Measurements from ENCODE around the gene PCDHGC5. TPM values are rescaled to one million over a fixed set of nuclear protein-coding genes. Genes with fewer than 3 reads are reported as not detected.

The PCDHGC5 gene
- total RNA-seq, 5 donors from 2014 or later (not counting 1 experiment from before 2014, with no cell fraction given), result not detected

DNA sequence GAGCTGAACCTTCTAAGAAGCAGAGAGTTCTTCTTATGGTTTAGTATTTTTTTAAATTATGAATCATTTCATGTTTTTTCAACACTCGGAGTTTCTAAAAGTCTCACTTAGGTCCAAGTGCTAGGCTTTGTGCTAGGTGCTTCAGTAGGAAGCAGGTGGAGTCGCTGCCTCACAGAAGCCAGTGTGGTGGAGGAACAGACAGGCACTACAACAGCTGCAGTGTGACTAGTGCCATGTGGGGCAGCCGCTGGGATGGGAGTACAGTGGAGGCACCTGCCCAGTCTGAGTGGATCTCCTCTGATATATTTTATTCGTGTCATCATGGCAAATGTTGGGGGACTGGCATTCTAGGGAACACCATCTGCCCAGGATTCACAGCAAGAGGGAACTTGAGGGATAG lies 15.3 kb downstream of the PCDHGC5 start:
- Histone ChIP-seq H3K27me3 (replicated peaks in 1 of 2; ENCODE audit: control insufficient read depth in 2 of 2, extremely low read depth in 1 of 2, insufficient read depth in 2 of 2, low read length in 1 of 2) (peaks cover 0 to 6% of the 10 kb centered on the region in 2 experiments), H3K9me3 (no peaks in the 10 kb centered on the region), H3K4me1 (ENCODE audit: control insufficient read depth in 1 of 2, extremely low read depth in 1 of 2, insufficient read depth in 2 of 2, low read length in 2 of 2) (peaks cover 0 to 3% of the 10 kb centered on the region in 2 experiments), H3K27ac (ENCODE audit: low read length) (no peak overlapping the region), H3K36me3 (ENCODE audit: control insufficient read depth in 2 of 2, extremely low read depth in 1 of 2, insufficient read depth in 1 of 2, low read length in 1 of 2) (no peaks in the 10 kb centered on the region), H3K4me3 (ENCODE audit: control insufficient read depth in 1 of 2, extremely low read depth in 1 of 2, low read length in 1 of 2) (no peak overlapping the region)
- 74% methylated on average over 3 of the region's 4 CpGs for WGBS (ENCODE audit: insufficient coverage)
- ATAC-seq (replicated peaks in 1 of 4), result no peak
- CTCF ChIA-PET, result interaction anchor here in 1 of 2 donors (1.0 kb wide), 1 partner anchor 9 kb away, joined by 3 read pairs; no protein-coding TSS in a partner anchor
- no peaks in the 10 kb centered on the region for H3K9me3 Mint-ChIP-seq
- DNase-seq, result no peak
- H3K4me1 Mint-ChIP-seq, result peaks cover 2 to 4% (median 2%) of the 10 kb centered on the region in 3 donors
- H3K27ac Mint-ChIP-seq, result no peak overlapping the region
- POLR2A ChIA-PET, result no interaction called here
- H3K36me3 Mint-ChIP-seq, result no peaks in the 10 kb centered on the region
- no peak overlapping the region for H3K4me3 Mint-ChIP-seq
- peaks cover 4 to 7% of the 10 kb centered on the region in 2 donors for H3K27me3 Mint-ChIP-seq

DNA sequence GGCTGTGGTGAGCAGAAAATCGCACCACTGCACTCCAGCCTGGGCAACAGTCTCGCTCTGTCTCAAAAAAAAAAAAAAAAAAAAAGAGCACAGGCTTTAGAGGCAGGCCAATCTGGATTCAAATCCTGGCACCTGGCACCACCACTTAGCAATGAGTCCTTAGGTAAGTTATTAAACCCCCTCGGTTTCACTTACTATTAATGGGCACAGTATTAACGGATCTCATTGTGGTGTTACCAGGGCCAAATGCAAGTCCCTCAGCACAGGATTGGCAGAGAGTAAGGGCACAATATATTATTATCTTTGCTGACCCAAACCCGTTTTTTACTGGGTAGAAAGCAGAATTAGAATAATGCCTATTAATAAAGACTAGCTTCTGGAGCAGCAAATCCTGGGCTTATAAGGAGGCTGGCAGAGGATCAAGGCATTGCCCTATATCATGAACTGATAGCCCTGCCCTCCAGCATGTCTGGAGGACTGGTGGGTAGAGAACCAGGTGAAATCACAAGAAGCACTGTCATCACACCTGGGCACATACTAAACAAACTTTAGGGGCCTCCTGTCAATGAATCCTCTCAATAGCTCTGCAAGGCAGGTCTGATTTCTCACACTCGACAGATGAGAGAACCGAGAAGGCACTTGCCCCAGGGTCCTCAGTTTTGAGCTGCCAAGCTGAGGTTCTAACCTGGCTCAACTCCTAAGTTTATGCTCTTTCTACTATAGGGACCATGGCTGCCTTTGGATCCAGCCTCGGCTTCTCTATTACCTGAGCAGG lies 17.7 kb downstream of the PCDHGC5 start:
- Mint-ChIP-seq H3K36me3 (no peaks in the 10 kb centered on the region), H3K9me3 (no peaks in the 10 kb centered on the region), H3K27me3 (peaks cover 4 to 6% of the 10 kb centered on the region in 2 donors), H3K27ac (no peak overlapping the region), H3K4me1 (peaks cover 3 to 7% (median 5%) of the 10 kb centered on the region in 3 donors), H3K4me3 (no peak overlapping the region)
- no peak for ATAC-seq (replicated peaks in 1 of 4)
- Histone ChIP-seq H3K27ac (ENCODE audit: low read length) (no peak overlapping the region), H3K9me3 (no peaks in the 10 kb centered on the region), H3K4me3 (ENCODE audit: control insufficient read depth in 1 of 2, extremely low read depth in 1 of 2, low read length in 1 of 2) (no peak overlapping the region), H3K4me1 (ENCODE audit: control insufficient read depth in 1 of 2, extremely low read depth in 1 of 2, insufficient read depth in 2 of 2, low read length in 2 of 2) (peaks cover 0 to 3% of the 10 kb centered on the region in 2 experiments), H3K36me3 (ENCODE audit: control insufficient read depth in 2 of 2, extremely low read depth in 1 of 2, insufficient read depth in 1 of 2, low read length in 1 of 2) (no peaks in the 10 kb centered on the region), H3K27me3 (replicated peaks in 1 of 2; ENCODE audit: control insufficient read depth in 2 of 2, extremely low read depth in 1 of 2, insufficient read depth in 2 of 2, low read length in 1 of 2) (peaks cover 0 to 7% of the 10 kb centered on the region in 2 experiments)
- no peak for DNase-seq
- ChIA-PET POLR2A (no interaction called here), CTCF (interaction anchor here in 1 of 2 donors (0.7 kb wide), 1 partner anchor 186 kb away, joined by 5 read pairs; no protein-coding TSS in a partner anchor)
- WGBS (ENCODE audit: insufficient coverage), result 91% methylated on average over 5 of the region's 8 CpGs

GRCh38 chr5:141507387-141508091 lies 18.7 kb downstream of the PCDHGC5 start:
- Mint-ChIP-seq H3K27ac (no peak overlapping the region), H3K4me1 (peaks cover 4 to 8% (median 8%) of the 10 kb centered on the region in 3 donors), H3K4me3 (no peak overlapping the region), H3K9me3 (no peaks in the 10 kb centered on the region), H3K27me3 (peaks cover 0 to 6% of the 10 kb centered on the region in 2 donors), H3K36me3 (no peaks in the 10 kb centered on the region)
- H3K4me1 ChIP-seq (ENCODE audit: control insufficient read depth in 1 of 2, extremely low read depth in 1 of 2, insufficient read depth in 2 of 2, low read length in 2 of 2), result peaks cover 0 to 10% of the 10 kb centered on the region in 2 experiments
- H3K36me3 ChIP-seq (ENCODE audit: control insufficient read depth in 2 of 2, extremely low read depth in 1 of 2, insufficient read depth in 1 of 2, low read length in 1 of 2), result no peaks in the 10 kb centered on the region
- DNase-seq (no peak), ATAC-seq (replicated peaks in 1 of 4) (no peak)
- no peak overlapping the region for H3K27ac ChIP-seq (ENCODE audit: low read length)
- ChIA-PET POLR2A (no interaction called here), CTCF (interaction anchor here (0.7 kb wide), 3 partner anchors 77 to 187 kb away, joined by 3 to 5 read pairs (median 3); partner anchors contain the start of gene PCDHGA12 (in 1 of the 2))
- WGBS (ENCODE audit: insufficient coverage), result 98% methylated on average over 4 of the region's 11 CpGs
- no peaks in the 10 kb centered on the region for H3K9me3 ChIP-seq
- peaks cover 0 to 7% of the 10 kb centered on the region in 2 experiments for H3K27me3 ChIP-seq (replicated peaks in 1 of 2; ENCODE audit: control insufficient read depth in 2 of 2, extremely low read depth in 1 of 2, insufficient read depth in 2 of 2, low read length in 1 of 2)
- H3K4me3 ChIP-seq (ENCODE audit: control insufficient read depth in 1 of 2, extremely low read depth in 1 of 2, low read length in 1 of 2), result no peak overlapping the region

GRCh38 chr5:141508440-141508797 lies 19.5 kb downstream of the PCDHGC5 start:
- Histone ChIP-seq H3K27ac (ENCODE audit: low read length) (no peak overlapping the region), H3K36me3 (ENCODE audit: control insufficient read depth in 2 of 2, extremely low read depth in 1 of 2, insufficient read depth in 1 of 2, low read length in 1 of 2) (no peaks in the 10 kb centered on the region), H3K9me3 (no peaks in the 10 kb centered on the region), H3K27me3 (replicated peaks in 1 of 2; ENCODE audit: control insufficient read depth in 2 of 2, extremely low read depth in 1 of 2, insufficient read depth in 2 of 2, low read length in 1 of 2) (peaks cover 0 to 7% of the 10 kb centered on the region in 2 experiments), H3K4me1 (ENCODE audit: control insufficient read depth in 1 of 2, extremely low read depth in 1 of 2, insufficient read depth in 2 of 2, low read length in 2 of 2) (peaks cover 0 to 18% of the 10 kb centered on the region in 2 experiments), H3K4me3 (ENCODE audit: control insufficient read depth in 1 of 2, extremely low read depth in 1 of 2, low read length in 1 of 2) (no peak overlapping the region)
- H3K9me3 Mint-ChIP-seq, result no peaks in the 10 kb centered on the region
- H3K27ac Mint-ChIP-seq, result no peak overlapping the region
- peaks cover 0 to 6% of the 10 kb centered on the region in 2 donors for H3K27me3 Mint-ChIP-seq
- ATAC-seq (replicated peaks in 1 of 4), result no peak
- H3K4me3 Mint-ChIP-seq, result no peak overlapping the region
- DNase-seq, result no peak
- ChIA-PET POLR2A (no interaction called here), CTCF (interaction anchor here (0.6 to 0.7 kb wide), 2 partner anchors 20 to 56 kb away, joined by 3 to 4 read pairs; no protein-coding TSS in a partner anchor)
- H3K36me3 Mint-ChIP-seq, result no peaks in the 10 kb centered on the region
- 56% methylated on average over 7 of the region's 9 CpGs for WGBS (ENCODE audit: insufficient coverage)
- peaks cover 9 to 17% (median 14%) of the 10 kb centered on the region in 3 donors for H3K4me1 Mint-ChIP-seq

DNA sequence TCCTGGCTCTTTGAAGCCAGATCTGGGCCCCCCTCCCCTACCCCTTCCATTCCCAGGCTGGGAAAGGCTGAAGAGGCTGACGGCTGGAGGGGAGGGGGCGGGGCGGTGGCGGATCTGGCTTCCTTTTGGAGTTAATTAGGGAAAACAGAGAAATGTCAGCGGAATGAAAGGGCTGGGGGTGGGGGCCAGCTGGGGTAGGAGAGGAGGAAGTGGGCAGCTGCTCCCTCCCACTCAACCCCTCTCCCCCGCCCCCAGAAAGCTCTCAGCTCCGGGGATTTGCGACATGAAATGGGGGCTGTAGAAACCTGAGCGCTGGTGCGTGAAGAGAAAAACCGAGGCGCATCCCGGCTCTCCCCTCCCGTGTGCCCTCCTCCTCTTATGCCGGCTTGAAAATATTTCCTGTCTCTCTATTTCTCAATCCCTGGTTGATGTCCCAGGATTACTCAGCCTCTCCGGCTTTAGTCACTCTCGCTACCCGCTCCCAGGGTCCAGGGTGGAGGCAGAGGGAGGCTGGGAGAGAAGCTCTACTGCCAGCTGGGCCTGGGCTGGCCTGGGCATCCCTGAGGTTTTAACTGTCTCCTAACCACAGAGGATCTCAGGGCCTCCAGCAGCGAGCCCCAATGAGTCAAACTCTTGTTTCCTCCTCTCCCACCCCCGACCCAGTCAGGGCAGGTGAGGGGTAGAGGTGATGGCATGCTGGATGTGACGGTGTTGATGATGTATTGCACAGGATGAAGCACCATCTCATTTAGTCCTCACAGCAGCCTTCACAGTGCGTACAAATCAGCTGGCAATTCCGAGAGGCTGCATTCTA lies 20.1 kb downstream of the PCDHGC5 start:
- H3K27ac ChIP-seq (ENCODE audit: low read length), result no peak overlapping the region
- H3K9me3 ChIP-seq, result no peaks in the 10 kb centered on the region
- H3K27ac Mint-ChIP-seq, result peak overlapping the region in 1 of 2 donors; percentile 46
- 51% methylated on average over 10 of the region's 23 CpGs for WGBS (ENCODE audit: insufficient coverage)
- peaks cover 0 to 7% of the 10 kb centered on the region in 2 experiments for H3K27me3 ChIP-seq (replicated peaks in 1 of 2; ENCODE audit: control insufficient read depth in 2 of 2, extremely low read depth in 1 of 2, insufficient read depth in 2 of 2, low read length in 1 of 2)
- H3K4me3 ChIP-seq (ENCODE audit: control insufficient read depth in 1 of 2, extremely low read depth in 1 of 2, low read length in 1 of 2), result no peak overlapping the region
- ATAC-seq (replicated peaks in 1 of 4), result no peak
- peaks cover 0 to 3% of the 10 kb centered on the region in 2 donors for H3K36me3 ChIP-seq (ENCODE audit: control insufficient read depth in 2 of 2, extremely low read depth in 1 of 2, insufficient read depth in 1 of 2, low read length in 1 of 2)
- DNase-seq, result no peak
- H3K4me1 ChIP-seq (ENCODE audit: control insufficient read depth in 1 of 2, extremely low read depth in 1 of 2, insufficient read depth in 2 of 2, low read length in 2 of 2), result peaks cover 0 to 24% of the 10 kb centered on the region in 2 experiments
- ChIA-PET POLR2A (interaction anchor here in 1 of 2 donors (0.6 kb wide), 1 partner anchor 80 kb away, joined by 3 read pairs; no protein-coding TSS in a partner anchor), CTCF (interaction anchor here (0.6 to 2.2 kb wide), 3 partner anchors 14 to 55 kb away, joined by 3 to 5 read pairs (median 4); no protein-coding TSS in a partner anchor)
- H3K27me3 Mint-ChIP-seq, result peaks cover 0 to 6% of the 10 kb centered on the region in 2 donors
- H3K9me3 Mint-ChIP-seq, result no peaks in the 10 kb centered on the region
- no peaks in the 10 kb centered on the region for H3K36me3 Mint-ChIP-seq
- no peak overlapping the region for H3K4me3 Mint-ChIP-seq
- peaks cover 14 to 23% (median 20%) of the 10 kb centered on the region in 3 donors for H3K4me1 Mint-ChIP-seq
